HepG2 (cell line): ENCODE data around the gene MSMP. TPM values are rescaled to one million over a fixed set of nuclear protein-coding genes. Genes with fewer than 3 reads are reported as not detected.

Experiments used
- ATAC-seq: fragments of 200-7000 bp; cut with Tn5 transposase; 3 replicates; pipeline ENCODE4 v1.9.1; 2020; ENCODE audit warnings: mild to moderate bottlenecking, moderate library complexity
- BruUV-seq: library from RNA; stranded (reverse); fragments of 400-500 nt; replicated peaks from 2 replicates; lab custom pipeline; 2021; lab: Mats Ljungman, UMichigan
- CTCF ChIA-PET: fragments of 300-600 bp; formaldehyde crosslinking; extraction: SDS; loops from one replicate; lab custom pipeline; 2021; ENCODE audit warnings: low total read pairs, inconsistent platforms, low intra/inter-chr PET ratio; lab: Yijun Ruan, JAX
- POLR2A ChIA-PET: fragments of 350-600 bp; sonication (Branson Sonifier 250); formaldehyde crosslinking; loops from one replicate; lab custom pipeline; 2020; ENCODE audit warnings: antibody characterized with exemption, inconsistent platforms; lab: Yijun Ruan, JAX
- DNase-seq: peaks from one replicate; pipeline ENCODE4 v3.0.0-alpha.2; 2015; ENCODE audit warnings: low spot score
- FAIRE-seq: peaks from 3 replicates; lab custom pipeline; 2011; peaks lifted over from hg19 to GRCh38; lab: Jason Lieb, UNC
- H2AFZ ChIP-seq: one replicate; pipeline ENCODE4 v1.6.1; 2011; ENCODE audit warnings: low read length, inconsistent platforms
- H3K27ac ChIP-seq: fragments of 300-600 bp; 3 replicates; pipeline ENCODE4 v1.8.0; 2011; ENCODE audit warnings: mixed run types, mild to moderate bottlenecking, mixed read lengths, low read length, inconsistent platforms; ENCODE audit not compliant: insufficient read depth; ENCODE audit errors: extremely low read length
- H3K27me3 ChIP-seq, 2 experiments: fragments of 200-600 bp in 1 of 2; 2 replicates in 1 of 2; 3 replicates in 1 of 2; pipeline versions ENCODE4 v1.6.0 to v1.8.0; 2011; ENCODE audit warnings: low read length in 2 of 2, mild to moderate bottlenecking in 2 of 2, moderate library complexity in 2 of 2, inconsistent platforms in 1 of 2; ENCODE audit not compliant: insufficient read depth in 2 of 2, control insufficient read depth in 1 of 2
- H3K36me3 ChIP-seq, 2 experiments: fragments of 200-600 bp in 1 of 2; replicated peaks in 1 of 2; 2 replicates in 1 of 2; 3 replicates in 1 of 2; pipeline versions ENCODE4 v1.5.1 to v1.8.0; 2011; ENCODE audit warnings: low read length in 2 of 2, inconsistent platforms in 1 of 2; ENCODE audit not compliant: insufficient read depth in 2 of 2, control insufficient read depth in 1 of 2
- H3K4me1 ChIP-seq: 2 replicates; pipeline ENCODE4 v1.5.1; 2012; ENCODE audit warnings: low read length, inconsistent platforms; ENCODE audit not compliant: insufficient read depth
- H3K4me2 ChIP-seq: 2 replicates; pipeline ENCODE4 v1.6.0; 2011; ENCODE audit warnings: low read depth, low read length, inconsistent platforms
- H3K4me3 ChIP-seq, 3 experiments: fragments of 200-600 bp in 1 of 3; sonication (generic), shearing (Covaris generic) in 1 of 3; replicated peaks in 1 of 3; 2 replicates each; pipeline ENCODE4 v1.5.1; 2011 to 2016; ENCODE audit warnings: low read length in 3 of 3, inconsistent platforms in 2 of 3, low read depth in 2 of 3, mild to moderate bottlenecking in 2 of 3, control low read depth in 1 of 3, mixed read lengths in 1 of 3; ENCODE audit not compliant: insufficient read depth in 1 of 3
- H3K79me2 ChIP-seq: one replicate; pipeline ENCODE4 v1.6.1; 2011; ENCODE audit warnings: low read length, inconsistent platforms; ENCODE audit not compliant: insufficient read depth
- H3K9ac ChIP-seq: 2 replicates; pipeline ENCODE4 v1.6.0; 2011; ENCODE audit warnings: mild to moderate bottlenecking, low read depth, low read length, inconsistent platforms; ENCODE audit not compliant: insufficient read depth
- H3K9me3 ChIP-seq: 2 replicates; pipeline ENCODE4 v1.5.1; 2012; ENCODE audit warnings: mild to moderate bottlenecking, low read length
- H4K20me1 ChIP-seq: 2 replicates; pipeline ENCODE4 v1.6.0; 2011; ENCODE audit warnings: inconsistent platforms, mild to moderate bottlenecking, low read length, moderate library complexity; ENCODE audit not compliant: insufficient read depth
- ARNT2 ChIP-seq: sonication (generic); formaldehyde crosslinking; IDR thresholded peaks from 2 replicates; pipeline ENCODE4 v1.8.0; 2022; ENCODE audit warnings: mild to moderate bottlenecking, low read depth, missing genetic modification reagents, moderate library complexity
- GMEB1 ChIP-seq: sonication (generic); formaldehyde crosslinking; IDR thresholded peaks from 2 replicates; pipeline ENCODE4 v1.5.1; 2020; ENCODE audit warnings: missing genetic modification reagents, mild to moderate bottlenecking, borderline replicate concordance
- HOMEZ ChIP-seq: IDR thresholded peaks from 2 replicates; pipeline ENCODE4 v1.6.1; 2016; ENCODE audit warnings: low read depth
- KLF12 ChIP-seq: sonication (generic); formaldehyde crosslinking; IDR thresholded peaks from 2 replicates; pipeline ENCODE4 v1.4.0; 2020; ENCODE audit warnings: missing genetic modification reagents, borderline replicate concordance
- MNT ChIP-seq: fragments of 450-650 bp; IDR thresholded peaks from 2 replicates; pipeline ENCODE4 v1.6.1; 2016
- ZBTB40 ChIP-seq, 2 experiments: fragments of 450-650 bp in 1 of 2; sonication (generic) in 1 of 2; formaldehyde crosslinking in 1 of 2; IDR thresholded peaks; 2 replicates each; pipeline versions ENCODE4 v1.6.1 to v1.8.0; 2016 to 2022; ENCODE audit warnings: antibody characterized with exemption in 1 of 2, mild to moderate bottlenecking in 1 of 2, missing genetic modification reagents in 1 of 2
- ZNF143 ChIP-seq: sonication (generic); formaldehyde crosslinking; IDR thresholded peaks from 2 replicates; pipeline ENCODE4 v1.4.0; 2020; ENCODE audit warnings: missing genetic modification reagents
- ZNF326 ChIP-seq: sonication (generic); formaldehyde crosslinking; IDR thresholded peaks from 2 replicates; pipeline ENCODE4 v1.4.0; 2020; ENCODE audit warnings: missing genetic modification reagents, borderline replicate concordance
- WGBS: methylation state at CpG from one replicate; pipeline ENCODE4 v1.1.6; 2017; ENCODE audit warnings: low lambda C conversion rate; 5-methylcytosine and 5-hydroxymethylcytosine counted together
- in situ Hi-C: cut with HindIII; loops from 2 replicates; pipeline ENCODE4 v1.10.0; 2017; ENCODE audit warnings: low pct_unique_long_range_greater_than_20kb; ENCODE audit not compliant: extremely low pct_ligation_motif_present
- intact Hi-C: fragments of 100-400 bp; cut with micrococcal nuclease; formaldehyde crosslinking; loops from one replicate; pipeline ENCODE4 v1.10.0; 2022; ENCODE audit not compliant: unreplicated experiment
- polyA plus RNA-seq, 8 experiments: library from polyadenylated mRNA; depleted of rRNA in 3 of 8; stranded (reverse) in 7 of 8; unstranded in 1 of 8; fragments of >200 nt; fragmentation: Illumina TruSeq in 4 of 8; extraction: Trizol in 4 of 8; gene quantifications; 2 replicates each; pipeline versions ENCODE4 v1.2.1 to v1.2.3, GENCODE V29; 2011 to 2016; ENCODE audit warnings: low read depth in 4 of 8, missing spikeins in 1 of 8, mixed read lengths in 1 of 8; ENCODE audit not compliant: insufficient read depth in 1 of 8
- total RNA-seq, 5 experiments: library from RNA; depleted of rRNA; stranded (reverse); fragments of >200 nt; fragmentation: Illumina TruSeq; extraction: Trizol; gene quantifications; 2 replicates each; pipeline ENCODE4 v1.2.3, GENCODE V29; 2016; ENCODE audit warnings: low read depth in 1 of 5

The MSMP gene
- total and polyA plus RNA-seq, 2 of the 13 experiments (the other 11 are each of a cell fraction or from before 2014, with no cell fraction given): 0.24 to 0.46 TPM

GRCh38 chr9:35713578-35713977 lies 40.5 kb downstream of the MSMP start:
- ChIA-PET POLR2A (interaction anchor here (1.1 to 2.1 kb wide), 2 partner anchors 15 to 29 kb away, joined by 4 to 5 read pairs; no protein-coding TSS in a partner anchor), CTCF (no interaction called here)
- no peaks in the 10 kb centered on the region for H3K27me3 ChIP-seq
- no TSS peak for BruUV-seq
- H2AFZ ChIP-seq: no peak overlapping the region
- no peak overlapping the region for H3K4me2 ChIP-seq
- H4K20me1 ChIP-seq: no peaks in the 10 kb centered on the region
- no peak overlapping the region for H3K9ac ChIP-seq
- H3K36me3 ChIP-seq: peaks cover 50 to 89% of the 10 kb centered on the region in 2 experiments
- no peaks in the 10 kb centered on the region for H3K4me1 ChIP-seq
- 95% methylated on average over 3 of the region's 3 CpGs for WGBS
- intact Hi-C loops: no loop called here
- in situ Hi-C loops: no loop called here
- H3K27ac ChIP-seq: no peak overlapping the region
- DNase-seq: no peak
- H3K79me2 ChIP-seq: no peaks in the 10 kb centered on the region
- H3K9me3 ChIP-seq: no peaks in the 10 kb centered on the region
- no peak for ATAC-seq
- FAIRE-seq: no peak
- no peak overlapping the region for H3K4me3 ChIP-seq
- TF ChIP-seq ARNT2 (CRISPR knock-in tag) (no peak), GMEB1 (CRISPR knock-in tag) (no peak), HOMEZ (CRISPR knock-in tag) (no peak), KLF12 (CRISPR knock-in tag) (no peak), ZNF143 (CRISPR knock-in tag) (no peak), ZBTB40 (IDR thresholded peaks at IDR 0.05) (no peak), ZBTB40 (CRISPR knock-in tag; IDR thresholded peaks at IDR 0.05) (no peak), MNT (no peak), ZNF326 (CRISPR knock-in tag) (no peak)
